Activated CD8-positive, alpha-beta memory T cell treated with anti-CD3 and anti-CD28 coated beads, Interleukin-2, amount 50 U/mL, for 1 hour (primary cell): ENCODE data around the gene IKZF3.
"Not testable (repeated sequence)": the region's sequence is repeated elsewhere in the genome, so short reads cannot be mapped to it uniquely, and the experiment has no call there.

Experiments used
- DNase-seq: peaks from one replicate; pipeline ENCODE4 v3.0.0-alpha.2; 2020; ENCODE audit errors: extremely low read depth

Gene IKZF3

GRCh38 chr17:39755554-39756379 lies 108.3 kb downstream of the IKZF3 start:
- DNase-seq = peak; percentile 43

GRCh38 chr17:39754958-39755553 lies 109.1 kb downstream of the IKZF3 start:
- DNase-seq = no peak

GRCh38 chr17:39754161-39754957 lies 109.8 kb downstream of the IKZF3 start:
- DNase-seq = peak; percentile 87

- no peak for DNase-seq
Observed at GRCh38 chr17:39753514-39754160, 110.5 kb downstream of the IKZF3 start.

- DNase-seq = no peak
Observed at GRCh38 chr17:39752241-39752881, 111.8 kb downstream of the IKZF3 start.

GRCh38 chr17:39751637-39752036 lies 112.5 kb downstream of the IKZF3 start:
- DNase-seq = no peak

GRCh38 chr17:39751016-39751543 lies 113.0 kb downstream of the IKZF3 start:
- DNase-seq = no peak

GRCh38 chr17:39750131-39751015 lies 113.7 kb downstream of the IKZF3 start:
- DNase-seq = no peak

- not testable (repeated sequence) for DNase-seq
Observed at GRCh38 chr17:39748444-39749034, 115.6 kb downstream of the IKZF3 start.

GRCh38 chr17:39747745-39748144 lies 116.4 kb downstream of the IKZF3 start:
- DNase-seq = no peak

GRCh38 chr17:39746145-39746461 lies 118.0 kb downstream of the IKZF3 start:
- no peak for DNase-seq

GRCh38 chr17:39745335-39746144 lies 118.6 kb downstream of the IKZF3 start:
- no peak for DNase-seq

GRCh38 chr17:39744836-39745215 lies 119.3 kb downstream of the IKZF3 start:
- DNase-seq = no peak

GRCh38 chr17:39744075-39744835 lies 119.9 kb downstream of the IKZF3 start:
- DNase-seq = no peak

- no peak for DNase-seq
Observed at GRCh38 chr17:39742856-39743436, 121.2 kb downstream of the IKZF3 start.

GRCh38 chr17:39742126-39742855 lies 121.8 kb downstream of the IKZF3 start:
- DNase-seq = no peak

- DNase-seq = no peak
Observed at GRCh38 chr17:39740357-39741111, 123.6 kb downstream of the IKZF3 start.
